ENCODE results near the gene DNAH2.

Gene DNAH2

GRCh38 chr17:7842380-7843256, 125.1 kb downstream of the DNAH2 start:
- DNase-seq: no peak

- no peak for DNase-seq
Measured at GRCh38 chr17:7843257-7843535, 125.7 kb downstream of the DNAH2 start.

- no peak for DNase-seq
Measured at GRCh38 chr17:7843536-7844291, 126.2 kb downstream of the DNAH2 start.

GRCh38 chr17:7844292-7845154, 127.0 kb downstream of the DNAH2 start:
- DNase-seq: peak; percentile 57

- DNase-seq: no peak
Measured at GRCh38 chr17:7845359-7846062, 128.0 kb downstream of the DNAH2 start.

- no peak for DNase-seq
Measured at GRCh38 chr17:7846063-7846735, 128.7 kb downstream of the DNAH2 start.

- DNase-seq: no peak
Measured at GRCh38 chr17:7846765-7847661, 129.5 kb downstream of the DNAH2 start.

- no peak for DNase-seq
Measured at GRCh38 chr17:7848131-7848579, 130.6 kb downstream of the DNAH2 start.

- no peak for DNase-seq
Measured at GRCh38 chr17:7848739-7849129, 131.2 kb downstream of the DNAH2 start.

GRCh38 chr17:7849130-7849750, 131.7 kb downstream of the DNAH2 start:
- DNase-seq: no peak

GRCh38 chr17:7849751-7850504, 132.4 kb downstream of the DNAH2 start:
- no peak for DNase-seq

GRCh38 chr17:7850701-7851437, 133.3 kb downstream of the DNAH2 start:
- no peak for DNase-seq

GRCh38 chr17:7851438-7852261, 134.1 kb downstream of the DNAH2 start:
- no peak for DNase-seq

GRCh38 chr17:7852262-7852670, 134.7 kb downstream of the DNAH2 start:
- DNase-seq: no peak

GRCh38 chr17:7852919-7853690, 135.6 kb downstream of the DNAH2 start:
- no peak for DNase-seq

GRCh38 chr17:7853691-7854038, 136.1 kb downstream of the DNAH2 start:
- DNase-seq: no peak

GRCh38 chr17:7854078-7854777, 136.7 kb downstream of the DNAH2 start:
- no peak for DNase-seq

All from NCI-H1436 treated with DMSO at 0.1 percent for 48 hours (cell line).